ENCODE results near the gene MAST4. TPM values are rescaled to one million over a fixed set of nuclear protein-coding genes. Genes with fewer than 3 reads are reported as not detected.

The MAST4 gene
- total RNA-seq, 1 donor from 2014 or later: 38.3 TPM

DNA sequence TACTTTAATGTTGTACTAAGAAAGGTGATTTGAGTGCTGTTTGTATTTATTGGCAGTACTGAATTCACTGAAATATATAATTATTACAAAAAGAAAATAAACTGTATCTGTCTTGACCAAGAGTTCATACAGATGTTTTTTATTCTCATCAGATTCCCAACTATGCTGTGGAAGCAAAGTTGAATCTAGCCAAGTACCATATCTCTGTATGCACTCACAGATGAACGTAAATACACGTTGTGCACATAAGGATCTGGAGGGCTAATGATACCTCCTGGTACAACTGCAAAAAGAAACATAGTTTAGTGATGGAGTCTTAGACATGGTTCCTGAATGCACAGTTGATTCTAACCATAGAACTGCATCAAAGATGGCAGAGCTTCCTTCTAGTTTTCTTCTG lies 431.0 kb downstream of the MAST4 start:
- DNase-seq: no peak

DNA sequence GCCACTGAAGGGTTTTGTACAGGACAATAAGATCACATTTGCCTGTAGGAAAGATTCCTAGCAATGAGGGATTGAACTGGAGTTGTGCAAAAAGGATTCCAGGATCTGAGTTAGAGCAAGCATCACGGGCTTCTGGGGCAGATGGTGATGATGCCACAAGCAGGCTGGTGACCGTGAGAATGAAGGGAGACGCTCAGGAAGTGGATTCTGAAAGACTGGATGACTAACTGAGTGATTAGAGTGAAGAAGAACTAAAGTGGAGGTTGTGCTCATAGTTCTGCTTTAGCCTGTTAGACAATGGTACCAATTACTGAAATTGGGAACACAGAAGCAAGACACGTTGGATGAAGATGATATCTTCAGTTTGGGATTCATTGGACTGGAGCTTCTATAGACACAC lies 432.2 kb downstream of the MAST4 start:
- no peak for DNase-seq

DNA sequence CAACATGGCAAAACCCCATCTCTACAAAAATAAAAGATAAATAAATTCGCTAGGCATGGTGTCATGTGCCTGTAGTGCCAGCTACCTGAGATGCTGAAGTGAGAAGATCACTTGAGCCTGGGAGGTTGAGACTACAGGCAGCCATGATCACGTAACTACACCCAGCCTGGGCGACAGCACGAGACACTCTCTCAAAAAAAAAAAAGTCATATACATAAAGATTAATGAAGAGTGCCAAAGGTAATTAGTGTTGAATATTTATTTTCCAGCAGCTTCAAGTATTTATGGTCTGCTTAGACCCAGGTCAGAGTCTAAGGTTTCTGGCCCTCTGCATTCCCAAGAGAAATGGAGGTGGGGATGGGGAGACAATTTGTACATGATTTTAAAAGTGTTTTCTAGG lies 432.7 kb downstream of the MAST4 start:
- no peak for DNase-seq

DNA sequence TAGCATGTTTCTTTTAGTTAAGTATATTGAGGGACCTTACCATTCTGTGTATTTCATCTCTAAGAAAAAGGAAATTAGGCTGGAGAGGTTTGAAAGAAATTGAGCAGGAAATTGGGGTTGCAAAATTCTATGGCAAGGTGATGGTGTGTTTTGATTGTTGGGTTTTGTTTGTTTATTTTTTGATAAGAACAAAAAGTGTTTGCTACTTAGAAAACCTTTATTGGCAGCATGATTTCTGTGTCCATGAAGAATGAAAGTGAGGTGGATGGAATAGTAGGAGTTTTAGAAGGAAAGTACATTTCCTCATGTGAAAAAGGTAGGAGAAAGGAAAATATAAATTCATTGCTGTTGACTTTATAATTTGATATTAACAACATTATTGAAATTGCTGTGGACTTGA lies 433.3 kb downstream of the MAST4 start:
- no peak for DNase-seq

DNA sequence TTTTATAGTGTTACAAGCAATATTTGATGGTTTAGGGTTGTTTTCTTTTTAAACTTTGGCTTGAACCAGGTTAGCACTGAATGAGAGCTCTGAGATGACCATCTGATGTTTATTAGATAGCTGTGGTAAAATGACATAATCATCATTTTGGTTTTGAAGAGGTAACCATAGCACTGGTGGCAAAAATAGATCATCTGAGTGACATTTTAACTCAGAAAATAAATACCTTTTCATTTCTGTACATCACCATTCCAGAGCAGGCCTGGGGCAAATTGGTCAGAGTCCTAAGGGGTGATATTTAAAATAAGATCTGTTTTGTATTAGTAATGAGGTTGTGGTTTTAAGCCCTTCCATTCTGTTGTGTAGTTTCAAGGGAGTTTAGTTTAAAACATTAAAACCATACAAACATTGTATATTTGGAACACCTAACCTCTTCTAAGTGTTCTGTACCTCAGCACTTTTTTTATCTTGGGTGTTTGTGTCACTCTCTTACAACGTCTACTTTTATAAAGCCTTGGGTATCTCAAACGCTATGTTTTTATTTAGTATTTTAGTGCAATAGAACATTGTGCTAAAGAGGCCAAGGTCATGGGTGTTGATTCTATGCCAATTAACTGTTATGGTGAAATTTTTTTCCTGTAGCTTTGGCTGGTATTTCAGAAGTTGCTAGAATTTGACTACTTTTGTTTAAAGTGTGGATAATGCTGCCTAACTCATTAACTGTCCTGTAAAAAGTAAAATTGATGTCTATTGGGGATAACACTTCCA lies 434.3 kb downstream of the MAST4 start:
- DNase-seq: no peak

DNA sequence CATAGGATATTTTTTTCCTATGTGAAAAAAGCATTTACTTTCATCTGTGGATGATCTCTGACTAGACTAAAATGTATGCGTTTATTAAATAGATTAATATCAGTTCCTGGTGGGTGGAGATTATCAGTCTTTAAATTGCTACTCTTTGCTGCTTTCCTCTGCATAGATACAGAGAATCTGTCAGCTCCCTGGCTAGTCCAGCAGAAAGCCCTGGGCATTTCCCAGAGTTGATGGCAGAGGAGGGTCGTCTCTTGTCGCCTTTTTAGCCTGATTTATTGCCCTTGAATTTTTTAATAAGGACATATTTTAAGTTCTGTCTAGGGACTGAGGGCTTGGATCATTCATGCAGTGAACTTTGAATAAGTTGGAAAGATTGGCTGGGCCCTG lies 434.9 kb downstream of the MAST4 start:
- DNase-seq: no peak

DNA sequence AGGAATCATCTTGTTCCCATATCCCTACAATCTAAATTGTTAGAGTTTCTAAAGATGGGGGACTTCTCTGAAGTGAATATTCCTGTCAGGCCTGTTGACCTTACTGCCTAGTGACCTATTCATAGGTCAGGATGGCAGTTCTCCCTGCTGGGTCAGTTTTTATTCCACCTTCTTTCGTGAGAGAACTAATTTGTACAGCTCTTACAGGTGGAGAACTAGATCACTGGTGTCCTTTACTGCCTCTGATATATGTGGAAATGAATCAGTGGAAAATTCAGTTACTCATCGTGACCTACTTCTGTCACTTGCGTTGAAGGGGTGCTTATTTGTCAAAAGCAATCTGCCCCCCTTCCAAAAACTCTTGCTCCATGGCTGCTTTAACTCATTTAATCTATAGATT lies 435.5 kb downstream of the MAST4 start:
- DNase-seq: peak; percentile 47

DNA sequence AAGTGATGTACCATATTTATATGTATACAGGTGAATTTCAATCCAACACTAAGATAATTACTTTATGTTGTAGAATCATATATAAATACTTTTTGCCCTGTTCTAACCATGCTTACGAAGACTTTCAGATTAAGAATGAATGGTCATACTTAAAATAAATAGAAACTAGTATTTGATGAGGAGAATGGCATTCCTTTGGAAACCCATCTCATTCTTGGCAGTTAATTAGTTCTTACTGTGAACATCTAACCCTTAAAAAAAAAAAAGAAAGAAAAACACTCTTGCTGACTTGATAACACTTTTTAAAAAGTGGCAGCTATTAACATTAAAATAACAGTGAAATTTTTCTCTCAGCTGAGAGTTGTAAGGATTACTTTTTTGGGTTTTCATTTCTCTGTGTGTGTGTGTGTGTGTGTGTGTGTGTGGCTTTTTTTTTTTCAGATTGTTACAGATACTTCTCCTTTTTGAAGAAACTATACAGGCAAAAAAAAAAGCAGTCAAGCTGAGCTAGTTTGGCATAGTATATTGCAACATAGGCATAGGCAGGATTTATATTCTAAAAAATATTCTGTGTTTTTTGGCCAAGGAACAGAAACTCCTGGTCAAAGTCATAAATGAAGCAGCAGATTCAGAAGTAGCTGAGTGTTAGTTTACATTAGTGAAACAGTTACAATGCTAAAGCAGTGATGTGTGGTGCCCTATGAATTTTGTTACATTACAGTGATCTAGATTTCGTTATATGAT lies 436.9 kb downstream of the MAST4 start:
- DNase-seq: no peak

DNA sequence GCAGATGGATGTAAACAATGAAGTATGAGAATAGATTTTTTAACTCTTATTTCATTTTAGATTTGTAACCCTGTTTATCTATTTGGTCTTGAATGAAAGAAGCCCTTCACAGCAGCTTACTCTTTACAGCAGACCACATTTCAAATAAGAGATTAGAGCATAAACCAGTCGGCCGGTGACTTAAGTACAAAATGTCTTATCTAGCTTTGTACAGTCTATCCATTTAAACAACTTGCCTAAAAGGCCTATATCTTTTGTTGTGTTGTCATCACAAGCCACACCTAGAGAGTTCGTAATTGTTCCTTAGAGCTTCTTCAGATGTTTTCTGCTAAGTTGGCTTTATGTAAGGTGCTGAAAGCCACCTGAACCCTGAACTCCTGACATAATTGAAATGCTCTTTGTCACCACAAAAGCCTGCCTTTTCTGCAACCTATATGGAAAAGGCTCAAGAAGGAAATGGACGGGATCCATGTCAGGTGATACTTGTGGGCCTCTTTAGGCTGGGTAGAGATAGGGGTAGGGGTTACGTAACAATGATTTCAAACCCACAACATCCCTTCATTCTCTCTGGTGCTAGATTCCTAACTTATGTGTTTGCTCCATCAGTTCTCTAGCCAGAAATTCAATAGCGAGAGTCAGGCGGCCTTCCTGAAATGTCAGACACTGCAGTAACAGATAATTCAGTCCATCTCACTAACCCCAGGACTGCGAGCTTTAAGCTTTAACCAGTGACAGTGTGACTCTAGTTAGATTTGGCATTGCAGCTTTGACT lies 437.9 kb downstream of the MAST4 start:
- no peak for DNase-seq

DNA sequence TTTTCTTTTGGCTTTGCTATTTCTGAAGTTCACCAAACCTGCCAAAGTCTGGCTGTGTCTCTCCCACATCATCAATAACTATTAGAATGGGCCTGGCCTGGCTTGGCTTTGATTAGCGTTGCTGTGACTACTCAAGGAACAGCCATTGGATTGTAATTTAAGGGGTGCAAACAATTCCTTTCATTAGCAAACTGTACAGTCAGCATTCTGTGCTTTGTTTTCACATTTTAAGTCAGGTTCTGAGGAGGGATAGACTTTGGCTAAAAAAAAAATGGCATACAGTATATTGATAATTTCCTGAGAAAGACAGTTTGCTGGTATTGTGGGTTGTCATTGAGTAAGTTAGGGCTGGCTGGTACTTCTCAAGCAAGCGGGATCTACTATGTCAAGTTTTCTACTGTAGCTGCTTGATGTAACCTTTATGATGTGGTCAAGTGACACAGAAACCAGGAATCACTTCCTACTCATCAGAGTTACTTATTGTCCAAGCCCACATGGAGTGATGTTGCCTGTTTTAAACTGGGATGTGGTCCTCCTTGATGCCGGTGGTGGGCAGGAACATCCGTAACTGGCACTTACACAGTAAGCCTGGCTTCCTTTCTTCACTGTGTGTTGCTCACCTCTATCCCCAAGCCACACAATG lies 439.0 kb downstream of the MAST4 start:
- no peak for DNase-seq

DNA sequence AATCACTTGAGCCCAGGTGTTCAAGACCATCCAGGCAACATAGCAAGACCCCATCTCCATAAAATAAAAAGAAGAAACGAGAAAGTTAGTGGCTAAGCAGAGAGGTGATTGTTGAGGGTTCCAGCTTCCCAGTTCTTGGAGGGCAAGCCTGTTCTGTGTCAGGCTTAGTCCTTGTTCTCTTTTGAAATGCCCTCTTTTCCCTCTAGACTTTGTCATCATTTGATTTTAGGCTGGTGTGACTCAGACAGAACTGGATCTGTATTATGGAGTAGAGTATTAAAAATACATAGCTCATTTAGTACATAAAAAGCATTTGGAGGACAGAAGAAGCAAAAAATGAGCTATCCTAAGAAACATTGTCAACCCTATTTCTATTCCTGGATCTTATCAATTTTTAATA lies 441.0 kb downstream of the MAST4 start:
- no peak for DNase-seq

DNA sequence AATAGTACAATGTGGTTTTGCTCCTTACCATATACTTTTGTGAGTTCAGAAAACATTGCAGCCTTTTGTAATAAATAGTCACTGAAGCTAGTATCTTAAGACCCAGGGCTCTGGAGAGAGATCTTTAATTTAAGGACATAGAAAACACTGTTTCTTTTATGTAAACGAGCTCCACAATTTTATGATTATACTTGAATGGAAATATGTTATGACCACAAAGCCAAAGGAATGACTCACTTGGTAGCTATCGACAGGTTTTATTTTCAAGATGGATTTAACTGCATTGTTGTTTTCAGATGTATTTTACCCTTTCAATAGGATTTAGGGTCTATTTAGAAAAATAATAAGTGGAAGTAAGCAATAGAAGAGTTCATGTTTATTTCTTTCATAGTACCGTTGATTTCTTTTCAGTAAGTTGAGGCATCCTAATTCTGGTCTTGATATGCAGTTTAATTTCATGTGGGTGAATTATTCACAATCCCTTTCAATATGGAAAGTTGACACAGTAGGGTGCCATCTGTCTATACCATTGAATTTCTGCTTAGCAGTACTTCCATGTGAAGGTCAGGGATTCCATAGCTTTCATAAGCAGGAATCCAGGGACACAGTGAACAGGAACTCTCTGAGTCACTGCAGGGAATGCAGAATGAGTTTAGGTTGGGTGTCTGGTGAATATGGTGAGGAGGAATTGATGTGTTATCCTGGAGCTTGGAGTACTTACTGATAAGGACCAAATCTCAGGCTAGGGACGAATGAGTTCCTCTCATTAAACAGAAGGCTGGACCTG lies 442.8 kb downstream of the MAST4 start:
- DNase-seq: peak; percentile 84

DNA sequence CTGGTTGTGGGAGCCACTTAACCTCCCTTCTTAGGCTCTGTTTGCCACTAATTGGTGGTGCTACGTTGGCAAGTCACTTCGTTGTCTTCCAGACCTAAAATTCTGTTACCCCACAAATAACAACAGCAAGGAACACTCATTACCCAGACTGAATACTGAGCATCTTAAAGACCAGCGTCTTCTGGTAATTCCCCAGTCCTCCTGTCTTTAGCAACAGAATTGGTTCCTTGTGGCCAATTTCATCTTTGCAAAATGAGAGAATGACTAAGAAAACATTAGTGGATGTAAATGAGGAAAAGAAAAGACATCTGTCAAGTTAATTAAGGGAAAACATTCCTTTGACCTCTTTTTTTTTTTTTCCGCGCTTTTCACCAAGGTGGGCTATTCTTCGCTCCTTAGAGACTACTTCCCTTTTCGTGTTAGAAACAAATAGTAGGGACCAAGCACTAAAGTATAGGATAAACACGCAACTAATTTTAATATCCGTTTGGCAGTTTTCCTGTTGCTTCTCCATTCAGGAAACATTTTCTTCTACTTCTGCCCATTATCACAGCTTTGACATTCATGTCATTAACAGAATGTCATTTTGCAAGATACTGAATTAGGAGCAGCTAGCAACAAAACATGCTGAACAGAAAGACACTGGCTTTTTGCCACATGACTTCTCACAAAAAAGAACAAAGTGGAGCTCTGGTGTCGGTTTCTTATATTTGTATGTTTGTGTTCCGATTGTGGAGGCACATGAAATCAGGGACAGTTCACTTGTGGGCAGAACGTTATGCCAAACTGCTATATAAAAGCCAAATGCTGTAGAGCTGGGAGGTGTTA lies 446.2 kb downstream of the MAST4 start:
- DNase-seq: no peak

DNA sequence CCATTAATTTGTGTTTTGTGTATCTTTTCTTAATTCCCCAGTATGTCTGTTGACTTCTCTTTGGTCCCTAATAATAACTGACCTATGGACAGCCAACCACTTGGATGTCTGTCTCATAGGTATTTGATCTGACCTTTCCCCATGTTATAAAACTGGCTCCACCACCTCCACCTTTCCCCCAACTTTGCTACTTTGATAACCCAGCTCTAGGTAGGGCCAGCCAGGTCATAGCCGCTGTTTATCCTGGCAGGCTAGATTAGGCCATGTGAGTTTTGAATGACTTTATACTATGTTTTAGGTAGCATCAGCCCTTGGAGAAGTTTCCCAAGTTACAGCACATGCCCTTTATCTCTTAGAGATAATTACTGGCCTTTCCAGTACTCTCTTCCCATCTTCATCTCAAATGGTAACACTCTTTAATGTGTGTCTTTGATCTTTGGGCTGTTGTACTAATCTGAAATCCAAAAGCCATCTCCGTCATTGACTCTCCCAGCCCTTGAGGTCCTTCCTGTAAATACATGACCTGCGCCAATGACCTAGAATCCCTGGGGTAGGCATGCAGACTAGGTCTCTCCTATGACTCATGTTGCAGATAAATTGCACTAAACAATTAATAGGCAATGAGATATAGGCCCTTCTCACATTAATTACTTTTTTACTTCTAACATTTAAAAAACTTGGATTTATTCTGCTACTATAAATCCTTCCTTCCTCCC lies 447.8 kb downstream of the MAST4 start:
- no peak for DNase-seq

DNA sequence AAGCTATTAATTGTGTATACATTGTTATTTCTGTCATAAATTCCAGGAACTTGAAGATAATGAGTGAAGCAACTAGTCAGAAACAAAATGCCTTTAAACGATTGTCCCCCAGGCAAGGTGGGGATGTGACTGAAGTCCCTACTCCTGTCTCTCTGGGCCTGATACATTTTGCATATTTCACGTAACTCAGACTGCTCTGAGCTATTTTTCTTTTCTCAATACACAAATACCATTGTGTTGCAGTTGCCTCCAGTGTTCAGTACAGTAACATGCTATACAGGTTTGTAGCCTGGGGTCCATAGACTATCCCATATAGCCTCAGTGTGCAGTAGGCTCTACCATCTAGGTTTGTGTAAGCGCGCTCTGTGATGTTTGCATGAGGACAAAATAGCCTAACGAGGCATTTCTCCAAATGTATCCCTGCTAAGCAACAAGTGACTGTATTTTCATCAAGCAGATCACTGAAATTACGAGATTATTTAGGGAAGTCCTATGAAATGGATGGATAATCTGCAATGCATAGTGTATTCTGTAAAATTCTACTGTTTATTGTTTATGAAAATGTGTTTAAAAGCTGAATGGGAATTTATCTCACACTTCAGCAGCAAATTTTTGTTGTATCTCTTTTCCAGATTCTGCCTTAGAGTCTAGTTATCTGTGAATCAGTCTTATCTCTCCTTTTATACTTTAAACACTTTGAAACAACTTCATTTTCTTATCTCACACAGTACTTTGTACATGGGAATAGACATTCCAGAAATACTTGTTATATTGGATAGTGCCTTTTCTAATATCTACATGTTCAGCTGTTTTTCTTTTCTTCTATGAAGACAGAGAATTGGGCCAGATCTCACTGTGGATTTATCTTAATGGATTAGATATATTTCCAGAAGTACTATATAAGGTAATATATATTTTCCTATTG lies 449.9 kb downstream of the MAST4 start:
- DNase-seq: no peak

DNA sequence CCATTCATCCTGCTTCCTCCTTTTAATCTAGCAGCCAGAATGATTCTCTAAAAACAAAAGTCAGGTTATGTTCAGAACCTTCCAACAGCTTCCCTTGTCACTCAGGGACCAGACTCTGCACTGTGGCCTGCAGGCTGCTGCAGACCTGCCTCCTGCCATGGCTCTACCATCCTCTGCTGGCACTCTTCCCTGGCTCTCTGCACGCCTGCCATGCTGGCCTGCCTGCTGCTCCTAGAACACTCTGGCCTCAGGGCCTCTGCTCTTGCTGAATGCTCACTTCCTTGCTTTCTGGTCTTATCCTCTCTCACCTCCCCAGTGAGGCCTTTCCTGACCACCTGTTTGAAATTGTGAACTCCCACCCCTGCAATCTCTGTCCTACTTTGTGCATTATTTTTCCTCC lies 451.0 kb downstream of the MAST4 start:
- no peak for DNase-seq

DNA sequence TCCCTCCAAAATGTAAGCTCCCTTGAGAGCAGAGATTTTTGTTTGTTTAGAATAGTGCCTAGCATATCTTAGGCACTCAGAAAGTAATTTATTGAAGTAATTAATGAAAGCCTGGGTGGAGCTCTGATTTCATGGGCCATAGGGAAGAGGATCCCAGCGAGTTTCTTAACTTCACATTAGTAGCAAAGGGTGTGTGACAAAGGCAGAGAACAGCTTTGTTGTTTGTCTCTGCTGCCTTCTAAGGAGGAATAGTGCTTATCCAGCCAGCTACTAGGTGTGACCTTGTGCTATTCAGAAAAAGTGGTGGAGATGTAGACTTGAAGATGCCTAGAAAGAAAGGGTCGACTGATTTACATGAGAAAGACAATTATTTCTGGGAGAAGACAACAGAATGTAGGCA lies 451.4 kb downstream of the MAST4 start:
- no peak for DNase-seq

DNA sequence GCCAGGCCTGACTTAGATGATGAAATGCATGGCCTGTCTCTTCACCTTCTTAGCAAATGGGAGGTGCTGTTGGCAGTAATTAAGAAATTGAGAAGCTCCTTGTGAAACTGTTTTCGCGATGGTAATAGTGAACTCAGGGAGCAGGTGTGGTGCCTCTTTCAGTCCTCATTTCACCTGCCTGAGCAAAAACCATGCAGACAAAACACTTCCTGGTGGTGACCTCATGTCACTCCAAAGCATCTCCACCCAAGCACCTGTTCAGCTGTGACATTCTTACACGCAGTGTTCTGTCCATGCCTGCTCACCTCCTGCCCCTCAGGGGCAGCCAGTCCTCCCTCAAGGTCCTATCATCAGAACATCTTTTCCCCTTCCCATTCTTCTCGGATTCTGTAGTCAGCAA lies 453.9 kb downstream of the MAST4 start:
- DNase-seq: no peak

DNA sequence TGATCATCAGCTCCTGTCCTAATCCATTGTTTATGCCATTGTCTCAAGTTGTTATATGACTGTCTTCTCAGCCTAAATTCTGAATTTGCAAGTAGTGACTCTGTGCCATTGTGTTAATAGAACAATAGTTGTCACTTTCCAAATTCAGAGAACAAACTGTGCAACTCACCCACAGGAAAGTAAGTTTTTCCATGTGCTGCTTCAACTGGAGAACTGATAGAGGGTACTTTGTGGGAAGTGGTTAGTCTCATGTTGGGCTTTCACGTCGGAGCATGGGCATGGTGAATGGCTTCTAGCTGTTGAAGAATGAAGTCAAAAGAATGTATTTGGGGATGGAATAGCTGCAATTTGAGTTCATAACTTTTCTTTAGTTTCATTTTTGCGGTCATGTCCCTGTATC lies 454.4 kb downstream of the MAST4 start:
- peak; percentile 43 for DNase-seq

DNA sequence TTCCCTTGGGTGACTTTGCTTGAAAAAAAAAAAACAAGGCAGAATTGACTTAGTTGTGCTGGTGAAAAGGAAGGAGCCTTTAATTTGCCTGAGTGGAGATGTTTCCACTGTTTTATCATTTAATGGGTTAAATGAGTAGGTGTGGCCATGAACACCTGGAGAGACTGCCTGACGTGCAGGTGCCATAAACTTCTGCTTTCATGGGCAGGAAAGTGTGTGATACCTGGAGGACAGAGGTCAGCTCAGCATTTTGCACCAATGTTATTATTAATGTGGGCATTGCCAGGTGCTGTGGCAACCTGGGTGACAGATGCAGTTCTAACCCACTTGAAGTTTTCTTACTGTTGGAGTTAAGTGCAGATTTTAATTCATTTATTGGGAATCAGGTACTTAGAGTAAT lies 455.0 kb downstream of the MAST4 start:
- DNase-seq: no peak
